ENCODE data around the gene GRB2.

DNA sequence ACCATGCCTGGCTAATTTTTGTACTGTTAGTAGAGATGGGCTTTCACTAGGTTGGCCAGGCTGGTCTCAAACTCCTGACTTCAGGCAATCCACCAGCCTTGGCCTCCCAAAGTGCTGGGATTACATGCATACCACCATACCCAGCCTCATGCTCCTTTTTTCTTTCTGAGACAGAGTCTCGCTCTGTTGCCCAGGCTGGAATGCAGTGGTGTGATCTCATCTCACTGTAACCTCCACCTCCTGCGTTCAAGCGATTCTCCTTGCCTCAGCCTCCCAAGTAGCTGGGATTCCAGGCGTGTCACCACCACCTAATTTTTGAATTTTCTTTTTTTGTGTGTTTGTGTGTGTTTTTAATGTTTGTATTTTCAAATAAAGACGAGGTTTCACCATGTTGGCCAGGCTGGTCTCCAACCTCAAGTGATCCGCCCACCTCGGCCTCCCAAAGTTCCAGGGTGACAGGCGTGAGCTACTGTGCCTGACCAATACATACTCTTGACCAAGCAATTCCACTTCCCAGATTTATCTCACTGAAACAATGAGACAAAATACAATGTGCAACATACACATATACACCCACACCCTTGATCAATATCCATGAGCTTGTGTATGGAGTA is 5.0 kb downstream of the GRB2 start:
- TF ChIP-seq, protein P1, sequence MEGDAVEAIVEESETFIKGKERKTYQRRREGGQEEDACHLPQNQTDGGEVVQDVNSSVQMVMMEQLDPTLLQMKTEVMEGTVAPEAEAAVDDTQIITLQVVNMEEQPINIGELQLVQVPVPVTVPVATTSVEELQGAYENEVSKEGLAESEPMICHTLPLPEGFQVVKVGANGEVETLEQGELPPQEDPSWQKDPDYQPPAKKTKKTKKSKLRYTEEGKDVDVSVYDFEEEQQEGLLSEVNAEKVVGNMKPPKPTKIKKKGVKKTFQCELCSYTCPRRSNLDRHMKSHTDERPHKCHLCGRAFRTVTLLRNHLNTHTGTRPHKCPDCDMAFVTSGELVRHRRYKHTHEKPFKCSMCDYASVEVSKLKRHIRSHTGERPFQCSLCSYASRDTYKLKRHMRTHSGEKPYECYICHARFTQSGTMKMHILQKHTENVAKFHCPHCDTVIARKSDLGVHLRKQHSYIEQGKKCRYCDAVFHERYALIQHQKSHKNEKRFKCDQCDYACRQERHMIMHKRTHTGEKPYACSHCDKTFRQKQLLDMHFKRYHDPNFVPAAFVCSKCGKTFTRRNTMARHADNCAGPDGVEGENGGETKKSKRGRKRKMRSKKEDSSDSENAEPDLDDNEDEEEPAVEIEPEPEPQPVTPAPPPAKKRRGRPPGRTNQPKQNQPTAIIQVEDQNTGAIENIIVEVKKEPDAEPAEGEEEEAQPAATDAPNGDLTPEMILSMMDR (IDR thresholded peaks at IDR 0.05), result no peak
- TF ChIP-seq POLR2A (IDR thresholded peaks at IDR 0.05), result no peak
